WERI-Rb-1 (cell line): Measurements from ENCODE around the gene HBS1L.

ENCODE experiments used
- DNase-seq: peaks from one replicate; pipeline ENCODE4 v3.0.0-alpha.2; 2020
- H3K27ac ChIP-seq: fragments of 250-450 bp; sonication (Bioruptor Pico); 2 replicates; pipeline ENCODE4 v1.5.1; 2020; ENCODE audit warnings: mild to moderate bottlenecking, moderate library complexity
- H3K27me3 ChIP-seq: fragments of 250-450 bp; sonication (Bioruptor Pico); 2 replicates; pipeline ENCODE4 v1.5.1; 2021; ENCODE audit warnings: mild to moderate bottlenecking, low read depth, moderate library complexity; ENCODE audit not compliant: insufficient read depth, severe bottlenecking
- H3K36me3 ChIP-seq: fragments of 250-450 bp; sonication (Bioruptor Pico); 2 replicates; pipeline ENCODE4 v1.5.1; 2020; ENCODE audit warnings: mild to moderate bottlenecking, moderate library complexity
- H3K4me3 ChIP-seq: 2 replicates; pipeline ENCODE4 v1.5.1; 2011; ENCODE audit warnings: low read depth, mild to moderate bottlenecking, control low read depth, low read length
- H3K9me3 ChIP-seq: fragments of 250-450 bp; sonication (Bioruptor Pico); 2 replicates; pipeline ENCODE4 v1.5.1; 2021; ENCODE audit warnings: mild to moderate bottlenecking, moderate library complexity; ENCODE audit not compliant: severe bottlenecking
- TF ChIP-seq, protein P1 (sequence below): IDR thresholded peaks from 2 replicates; pipeline ENCODE4 v1.5.1; 2011; ENCODE audit warnings: low read depth, mild to moderate bottlenecking, control low read depth, inconsistent platforms, low read length

The HBS1L gene

GRCh38 chr6:134948691-134949090 lies 105.9 kb downstream of the HBS1L start:
- H3K9me3 ChIP-seq, result no peaks in the 10 kb centered on the region
- no peaks in the 10 kb centered on the region for H3K27me3 ChIP-seq
- H3K27ac ChIP-seq, result no peak overlapping the region
- no peak for DNase-seq
- no peak overlapping the region for H3K4me3 ChIP-seq
- TF ChIP-seq, protein P1, sequence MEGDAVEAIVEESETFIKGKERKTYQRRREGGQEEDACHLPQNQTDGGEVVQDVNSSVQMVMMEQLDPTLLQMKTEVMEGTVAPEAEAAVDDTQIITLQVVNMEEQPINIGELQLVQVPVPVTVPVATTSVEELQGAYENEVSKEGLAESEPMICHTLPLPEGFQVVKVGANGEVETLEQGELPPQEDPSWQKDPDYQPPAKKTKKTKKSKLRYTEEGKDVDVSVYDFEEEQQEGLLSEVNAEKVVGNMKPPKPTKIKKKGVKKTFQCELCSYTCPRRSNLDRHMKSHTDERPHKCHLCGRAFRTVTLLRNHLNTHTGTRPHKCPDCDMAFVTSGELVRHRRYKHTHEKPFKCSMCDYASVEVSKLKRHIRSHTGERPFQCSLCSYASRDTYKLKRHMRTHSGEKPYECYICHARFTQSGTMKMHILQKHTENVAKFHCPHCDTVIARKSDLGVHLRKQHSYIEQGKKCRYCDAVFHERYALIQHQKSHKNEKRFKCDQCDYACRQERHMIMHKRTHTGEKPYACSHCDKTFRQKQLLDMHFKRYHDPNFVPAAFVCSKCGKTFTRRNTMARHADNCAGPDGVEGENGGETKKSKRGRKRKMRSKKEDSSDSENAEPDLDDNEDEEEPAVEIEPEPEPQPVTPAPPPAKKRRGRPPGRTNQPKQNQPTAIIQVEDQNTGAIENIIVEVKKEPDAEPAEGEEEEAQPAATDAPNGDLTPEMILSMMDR, result no peak
- H3K36me3 ChIP-seq, result no peaks in the 10 kb centered on the region

- no peak for DNase-seq
These were observed 106.5 kb downstream of the HBS1L start for GRCh38 chr6:134948142-134948541.

GRCh38 chr6:134945045-134945444 lies 109.6 kb downstream of the HBS1L start:
- no peak overlapping the region for H3K4me3 ChIP-seq
- no peaks in the 10 kb centered on the region for H3K36me3 ChIP-seq
- no peak overlapping the region for H3K27ac ChIP-seq
- DNase-seq, result no peak
- no peaks in the 10 kb centered on the region for H3K9me3 ChIP-seq
- TF ChIP-seq, protein P1, result no peak
- no peaks in the 10 kb centered on the region for H3K27me3 ChIP-seq

More at GRCh38 chr6:134948142-134948541, 106.5 kb downstream of the HBS1L start:
- Histone ChIP-seq H3K4me3 (no peak overlapping the region), H3K9me3 (no peaks in the 10 kb centered on the region), H3K36me3 (no peaks in the 10 kb centered on the region), H3K27me3 (no peaks in the 10 kb centered on the region), H3K27ac (no peak overlapping the region)
- TF ChIP-seq, protein P1, result no peak

DNA sequence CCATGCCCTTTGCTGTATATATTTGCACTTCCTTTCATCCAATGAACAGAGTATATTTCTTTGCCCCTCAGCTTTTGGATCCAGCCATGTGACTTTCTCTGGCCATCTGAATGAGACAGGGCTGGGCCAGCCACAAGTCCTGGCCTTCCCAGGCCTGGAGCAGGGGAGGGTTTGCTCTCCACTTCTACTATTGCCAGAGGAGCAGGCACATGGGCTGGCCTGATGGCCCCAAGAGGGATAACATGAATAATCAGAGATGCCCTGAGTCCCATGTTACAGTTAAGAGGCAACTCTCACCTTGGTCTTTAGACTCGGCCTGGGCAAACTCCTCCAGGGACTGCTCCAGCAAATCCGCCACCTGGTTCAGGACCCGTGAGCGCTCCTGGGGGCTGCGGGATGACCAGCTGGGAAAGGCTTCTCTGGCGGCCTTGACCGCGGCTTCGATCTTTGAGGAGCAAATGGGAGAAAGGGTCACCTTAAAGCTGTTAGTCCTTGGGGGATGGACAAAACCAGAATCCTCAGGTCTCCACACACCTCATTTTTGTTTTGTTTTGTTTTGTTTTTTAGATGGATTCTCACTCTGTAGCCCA lies 111.0 kb downstream of the HBS1L start:
- no peak for DNase-seq
- Histone ChIP-seq H3K36me3 (no peaks in the 10 kb centered on the region), H3K27ac (no peak overlapping the region), H3K9me3 (no peaks in the 10 kb centered on the region), H3K27me3 (no peaks in the 10 kb centered on the region), H3K4me3 (no peak overlapping the region)
- TF ChIP-seq, protein P1, result no peak

DNA sequence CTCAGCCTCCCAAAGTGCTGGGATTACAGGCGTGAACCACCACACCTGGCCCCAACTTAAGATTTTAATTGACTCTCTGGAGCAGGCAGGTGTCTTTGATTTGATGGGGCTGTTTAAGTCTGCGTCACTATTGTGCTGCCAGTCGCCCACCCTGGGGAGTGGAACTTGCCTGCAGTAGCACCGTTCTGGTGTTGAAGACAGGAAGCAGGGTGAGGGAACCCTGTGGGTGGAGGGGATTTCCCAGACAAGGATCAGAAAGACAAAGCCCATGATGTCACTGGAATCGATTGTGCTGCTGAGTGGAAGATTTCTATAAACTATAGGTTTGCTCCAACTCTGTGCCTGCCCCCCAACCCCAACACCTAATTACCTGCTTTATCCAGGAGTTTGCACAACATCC lies 115.7 kb downstream of the HBS1L start:
- TF ChIP-seq, protein P1, result no peak
- Histone ChIP-seq H3K9me3 (no peaks in the 10 kb centered on the region), H3K27ac (no peak overlapping the region), H3K4me3 (no peak overlapping the region), H3K27me3 (no peaks in the 10 kb centered on the region), H3K36me3 (no peaks in the 10 kb centered on the region)
- DNase-seq, result no peak

DNA sequence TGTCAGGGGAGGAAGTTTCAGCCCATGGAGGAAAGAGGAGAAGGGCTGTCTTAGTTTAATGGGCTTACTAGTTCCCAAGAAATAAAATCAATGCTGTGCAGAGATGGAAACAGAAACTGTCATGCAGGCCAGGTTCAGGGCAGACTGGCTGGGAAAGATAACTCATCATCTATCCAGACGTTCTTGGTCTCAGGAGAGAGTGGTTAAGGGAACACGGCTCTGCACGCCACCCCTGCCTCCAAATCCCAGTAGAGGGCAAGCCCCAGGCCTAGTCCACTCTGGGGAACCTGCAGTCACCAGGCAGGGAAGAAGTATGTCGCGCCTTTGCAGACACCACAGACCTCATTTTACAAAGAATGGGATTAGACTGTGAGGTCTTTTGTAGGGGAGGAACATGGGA lies 117.2 kb downstream of the HBS1L start:
- no peaks in the 10 kb centered on the region for H3K9me3 ChIP-seq
- no peaks in the 10 kb centered on the region for H3K36me3 ChIP-seq
- H3K27me3 ChIP-seq, result no peaks in the 10 kb centered on the region
- no peak for DNase-seq
- TF ChIP-seq, protein P1, result no peak
- H3K4me3 ChIP-seq, result no peak overlapping the region
- no peak overlapping the region for H3K27ac ChIP-seq
